HL-60 (cell line): Measurements from ENCODE around the gene FEN1.

Source experiments
- DNase-seq, 2 experiments: peaks; one replicate each; pipeline ENCODE4 v3.0.0-alpha.2; 2010 to 2020; ENCODE audit warnings: low read depth in 1 of 2, low spot score in 1 of 2
- H3K27ac ChIP-seq: fragments of 250-450 bp; sonication (Bioruptor Pico); replicated peaks from 2 replicates; pipeline ENCODE4 v1.5.1; 2020; ENCODE audit warnings: mild to moderate bottlenecking, moderate library complexity
- H3K27me3 ChIP-seq: fragments of 250-450 bp; sonication (Bioruptor Pico); 2 replicates; pipeline ENCODE4 v1.5.1; 2021; ENCODE audit warnings: mild to moderate bottlenecking, moderate library complexity; ENCODE audit not compliant: insufficient read depth, poor library complexity, severe bottlenecking
- H3K4me3 ChIP-seq: replicated peaks from 2 replicates; pipeline ENCODE4 v1.5.1; 2011; ENCODE audit warnings: mild to moderate bottlenecking, control low read depth, low read length; ENCODE audit not compliant: insufficient read depth
- GABPA ChIP-seq: IDR thresholded peaks from 2 replicates; pipeline ENCODE4 v1.6.1; 2012; ENCODE audit warnings: low read depth
- POLR2AphosphoS5 ChIP-seq: IDR thresholded peaks from 2 replicates; pipeline ENCODE4 v1.6.1; 2012; ENCODE audit warnings: low read depth
- REST ChIP-seq: IDR thresholded peaks from 2 replicates; pipeline ENCODE4 v1.6.1; 2012; ENCODE audit warnings: low read depth; ENCODE audit not compliant: insufficient replicate concordance
- SPI1 ChIP-seq: IDR thresholded peaks from 2 replicates; pipeline ENCODE4 v1.6.1; 2012; ENCODE audit warnings: low read depth, mild to moderate bottlenecking, borderline replicate concordance
- TF ChIP-seq, protein P1 (sequence below): IDR thresholded peaks from one replicate; pipeline ENCODE4 v1.5.1; 2011; ENCODE audit warnings: low read length, control low read depth, inconsistent platforms; ENCODE audit not compliant: insufficient read depth

Gene FEN1

GRCh38 chr11:61765550-61766253 lies 27.0 kb upstream of the FEN1 start:
- Histone ChIP-seq H3K27ac (no peak overlapping the region), H3K4me3 (no peak overlapping the region), H3K27me3 (peaks cover 3% of the 10 kb centered on the region)
- no peak for DNase-seq
- TF ChIP-seq REST (no peak), GABPA (no peak), POLR2AphosphoS5 (no peak), SPI1 (no peak)
- TF ChIP-seq, protein P1, sequence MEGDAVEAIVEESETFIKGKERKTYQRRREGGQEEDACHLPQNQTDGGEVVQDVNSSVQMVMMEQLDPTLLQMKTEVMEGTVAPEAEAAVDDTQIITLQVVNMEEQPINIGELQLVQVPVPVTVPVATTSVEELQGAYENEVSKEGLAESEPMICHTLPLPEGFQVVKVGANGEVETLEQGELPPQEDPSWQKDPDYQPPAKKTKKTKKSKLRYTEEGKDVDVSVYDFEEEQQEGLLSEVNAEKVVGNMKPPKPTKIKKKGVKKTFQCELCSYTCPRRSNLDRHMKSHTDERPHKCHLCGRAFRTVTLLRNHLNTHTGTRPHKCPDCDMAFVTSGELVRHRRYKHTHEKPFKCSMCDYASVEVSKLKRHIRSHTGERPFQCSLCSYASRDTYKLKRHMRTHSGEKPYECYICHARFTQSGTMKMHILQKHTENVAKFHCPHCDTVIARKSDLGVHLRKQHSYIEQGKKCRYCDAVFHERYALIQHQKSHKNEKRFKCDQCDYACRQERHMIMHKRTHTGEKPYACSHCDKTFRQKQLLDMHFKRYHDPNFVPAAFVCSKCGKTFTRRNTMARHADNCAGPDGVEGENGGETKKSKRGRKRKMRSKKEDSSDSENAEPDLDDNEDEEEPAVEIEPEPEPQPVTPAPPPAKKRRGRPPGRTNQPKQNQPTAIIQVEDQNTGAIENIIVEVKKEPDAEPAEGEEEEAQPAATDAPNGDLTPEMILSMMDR: no peak

- Histone ChIP-seq H3K4me3 (no peak overlapping the region), H3K27me3 (peaks cover 3% of the 10 kb centered on the region), H3K27ac (no peak overlapping the region)
- no peak for DNase-seq
- TF ChIP-seq, protein P1: no peak
- no peak for TF ChIP-seq GABPA
- TF ChIP-seq POLR2AphosphoS5: no peak
- no peak for TF ChIP-seq SPI1
- TF ChIP-seq REST: no peak
Measured at GRCh38 chr11:61766353-61766841, 26.3 kb upstream of the FEN1 start.

- Histone ChIP-seq H3K4me3 (no peak overlapping the region), H3K27me3 (no peaks in the 10 kb centered on the region), H3K27ac (no peak overlapping the region)
- no peak for DNase-seq
- TF ChIP-seq POLR2AphosphoS5 (no peak), REST (no peak), SPI1 (no peak), GABPA (no peak)
- TF ChIP-seq, protein P1: no peak
Measured at GRCh38 chr11:61768376-61769076, 24.2 kb upstream of the FEN1 start.
